IMR-90 (cell line): ENCODE measurements around the gene OSTN. TPM values are rescaled to one million over a fixed set of nuclear protein-coding genes. Genes with fewer than 3 reads are reported as not detected.

ENCODE experiments used
- ATAC-seq: fragments of 200-7000 bp; cut with Tn5 transposase; 2 replicates; pipeline ENCODE4 v1.9.1; 2020; ENCODE audit warnings: low read depth, mild to moderate bottlenecking, moderate library complexity
- BruUV-seq: library from RNA; stranded (reverse); fragments of 400-500 nt; replicated peaks from 2 replicates; lab custom pipeline; 2021; lab: Mats Ljungman, UMichigan
- CTCF ChIA-PET: fragments of 300-600 bp; formaldehyde crosslinking; extraction: SDS; loops from one replicate; lab custom pipeline; 2021; ENCODE audit warnings: antibody characterized with exemption; lab: Yijun Ruan, JAX
- POLR2A ChIA-PET: fragments of 300-600 bp; sonication (Branson Sonifier 250); formaldehyde crosslinking; loops from one replicate; lab custom pipeline; 2022; ENCODE audit warnings: antibody characterized with exemption; ENCODE audit not compliant: unreplicated experiment; lab: Charles Lee
- DNase-seq: peaks from one replicate; pipeline ENCODE4 v3.0.0; 2013
- H2AFZ ChIP-seq: replicated peaks from 2 replicates; pipeline ENCODE3; 2013; ENCODE audit warnings: low read length, mild to moderate bottlenecking; ENCODE audit not compliant: poor library complexity
- H2AK5ac ChIP-seq: 2 replicates; pipeline ENCODE4 v1.6.1; 2013; ENCODE audit warnings: low read depth, low read length, inconsistent platforms
- H2AK9ac ChIP-seq: replicated peaks from 2 replicates; pipeline ENCODE3; 2013; ENCODE audit warnings: mild to moderate bottlenecking, low read depth, low read length, moderate library complexity; ENCODE audit not compliant: poor library complexity
- H2BK120ac ChIP-seq: 2 replicates; pipeline ENCODE4 v1.6.1; 2013; ENCODE audit warnings: low read depth, low read length, inconsistent platforms
- H2BK15ac ChIP-seq: 3 replicates; pipeline ENCODE4 v1.6.1; 2013; ENCODE audit warnings: low read depth, low read length, inconsistent platforms
- H2BK20ac ChIP-seq: 2 replicates; pipeline ENCODE4 v1.6.1; 2013; ENCODE audit warnings: low read depth, mild to moderate bottlenecking, inconsistent platforms, low read length, moderate library complexity
- H2BK5ac ChIP-seq: 2 replicates; pipeline ENCODE4 v1.6.1; 2013; ENCODE audit warnings: mild to moderate bottlenecking, low read depth, low read length, inconsistent platforms; ENCODE audit not compliant: poor library complexity, severe bottlenecking
- H3K14ac ChIP-seq: replicated peaks from 2 replicates; pipeline ENCODE4 v1.6.1; 2013; ENCODE audit warnings: low read depth, low read length, inconsistent platforms
- H3K18ac ChIP-seq: 2 replicates; pipeline ENCODE4 v1.6.1; 2013; ENCODE audit warnings: low read depth, low read length, control low read depth
- H3K23ac ChIP-seq: 2 replicates; pipeline ENCODE4 v1.6.1; 2013; ENCODE audit warnings: low read depth, low read length, inconsistent platforms
- H3K27ac ChIP-seq: 2 replicates; pipeline ENCODE4 v1.5.1; 2013; ENCODE audit warnings: mild to moderate bottlenecking, control low read depth, low read length; ENCODE audit not compliant: insufficient read depth
- H3K27me3 ChIP-seq: 2 replicates; pipeline ENCODE4 v1.6.1; 2013; ENCODE audit warnings: low read length; ENCODE audit not compliant: control insufficient read depth, insufficient read depth
- H3K36me3 ChIP-seq: 2 replicates; pipeline ENCODE4 v1.6.1; 2013; ENCODE audit warnings: low read length, mixed read lengths; ENCODE audit not compliant: control insufficient read depth, insufficient read depth
- H3K4ac ChIP-seq: 2 replicates; pipeline ENCODE4 v1.6.1; 2013; ENCODE audit warnings: low read depth, low read length, inconsistent platforms
- H3K4me1 ChIP-seq: 2 replicates; pipeline ENCODE4 v1.6.1; 2013; ENCODE audit warnings: low read length, mixed read lengths; ENCODE audit not compliant: control insufficient read depth, insufficient read depth
- H3K4me2 ChIP-seq: 2 replicates; pipeline ENCODE4 v1.6.1; 2013; ENCODE audit warnings: low read depth, mild to moderate bottlenecking, control low read depth, low read length, moderate library complexity
- H3K4me3 ChIP-seq: 2 replicates; pipeline ENCODE4 v1.5.1; 2013; ENCODE audit warnings: low read depth, mild to moderate bottlenecking, control low read depth, low read length, moderate library complexity; ENCODE audit not compliant: insufficient read depth
- H3K56ac ChIP-seq: 2 replicates; pipeline ENCODE4 v1.6.1; 2013; ENCODE audit warnings: low read length, inconsistent platforms; ENCODE audit not compliant: insufficient read depth; ENCODE audit errors: extremely low read depth
- H3K79me1 ChIP-seq, 2 experiments: 2 replicates each; pipeline ENCODE4 v1.6.1; 2013; ENCODE audit warnings: low read length in 2 of 2, inconsistent platforms in 1 of 2, low read depth in 1 of 2
- H3K9ac ChIP-seq: 2 replicates; pipeline ENCODE4 v1.6.1; 2013; ENCODE audit warnings: low read depth, low read length, control low read depth
- H3K9me1 ChIP-seq: 2 replicates; pipeline ENCODE4 v1.6.1; 2013; ENCODE audit warnings: low read length, inconsistent platforms; ENCODE audit not compliant: insufficient read depth
- H3K9me3 ChIP-seq: 2 replicates; pipeline ENCODE4 v1.6.1; 2013; ENCODE audit warnings: low read length; ENCODE audit not compliant: control insufficient read depth, insufficient read depth
- H4K20me1 ChIP-seq: 2 replicates; pipeline ENCODE4 v1.6.1; 2013; ENCODE audit warnings: low read length, inconsistent platforms; ENCODE audit not compliant: insufficient read depth
- H4K5ac ChIP-seq: 2 replicates; pipeline ENCODE4 v1.6.1; 2013; ENCODE audit warnings: mild to moderate bottlenecking, low read depth, low read length, control low read depth
- H4K8ac ChIP-seq, 2 experiments: 2 replicates each; pipeline ENCODE4 v1.6.1; 2013; ENCODE audit warnings: low read depth in 2 of 2, low read length in 2 of 2, control low read depth in 1 of 2, inconsistent platforms in 1 of 2
- H4K91ac ChIP-seq: 2 replicates; pipeline ENCODE4 v1.6.1; 2013; ENCODE audit warnings: low read depth, low read length, inconsistent platforms; ENCODE audit not compliant: insufficient read depth
- BHLHE40 ChIP-seq: fragments of 150-350 bp; IDR thresholded peaks from 2 replicates; pipeline ENCODE4 v1.6.1; 2016; ENCODE audit warnings: mild to moderate bottlenecking, low read depth, low read length
- CEBPB ChIP-seq: IDR thresholded peaks from 2 replicates; pipeline ENCODE4 v1.6.1; 2012; ENCODE audit warnings: low read depth, low read length, improper control_type of control experiment
- CHD1 ChIP-seq: IDR thresholded peaks from 2 replicates; pipeline ENCODE4 v1.6.1; 2012; ENCODE audit warnings: low read depth, low read length, improper control_type of control experiment
- ELK1 ChIP-seq: fragments of 150-350 bp; IDR thresholded peaks from 2 replicates; pipeline ENCODE4 v1.6.1; 2016; ENCODE audit warnings: low read depth, mild to moderate bottlenecking, low read length, moderate library complexity, borderline replicate concordance
- FOS ChIP-seq: fragments of 150-350 bp; IDR thresholded peaks from 2 replicates; pipeline ENCODE4 v1.6.1; 2016; ENCODE audit warnings: low read depth, low read length
- MXI1 ChIP-seq: IDR thresholded peaks from 2 replicates; pipeline ENCODE4 v1.6.1; 2012; ENCODE audit warnings: low read depth, mild to moderate bottlenecking, low read length, moderate library complexity, borderline replicate concordance
- NFE2L2 ChIP-seq: fragments of 150-350 bp; IDR thresholded peaks from 2 replicates; pipeline ENCODE4 v1.6.1; 2016; ENCODE audit warnings: low read depth, mild to moderate bottlenecking, low read length
- POLR2A ChIP-seq: IDR thresholded peaks from 2 replicates; pipeline ENCODE4 v1.6.1; 2012; ENCODE audit warnings: mild to moderate bottlenecking, low read depth, low read length
- RAD21 ChIP-seq: IDR thresholded peaks from 2 replicates; pipeline ENCODE4 v1.6.1; 2012; ENCODE audit warnings: low read length, improper control_type of control experiment
- RCOR1 ChIP-seq: IDR thresholded peaks from 2 replicates; pipeline ENCODE4 v1.6.1; 2012; ENCODE audit warnings: mild to moderate bottlenecking, low read length, improper control_type of control experiment; ENCODE audit not compliant: insufficient replicate concordance
- SMC3 ChIP-seq: fragments of 150-350 bp; IDR thresholded peaks from 2 replicates; pipeline ENCODE4 v1.6.1; 2016; ENCODE audit warnings: low read depth, mild to moderate bottlenecking, antibody characterized with exemption, low read length, moderate library complexity
- USF2 ChIP-seq: fragments of 150-350 bp; IDR thresholded peaks from 2 replicates; pipeline ENCODE4 v1.6.1; 2017; ENCODE audit warnings: mild to moderate bottlenecking, antibody characterized with exemption, low read length, low read depth
- WGBS, 2 experiments: methylation state at CpG; one replicate each; pipeline versions ENCODE4 v1.1.5 to v1.1.7; 2013; ENCODE audit warnings: missing lambda C conversion rate in 2 of 2; ENCODE audit not compliant: insufficient read length in 1 of 2; ENCODE audit errors: extremely low coverage in 2 of 2; 5-methylcytosine and 5-hydroxymethylcytosine counted together
- dilution Hi-C: fragments of 300-500 bp; cut with HindIII; formaldehyde crosslinking; loops from one replicate; pipeline ENCODE4 v1.14.3; 2018; ENCODE audit warnings: low sequenced_read_pairs; ENCODE audit not compliant: unreplicated experiment
- in situ Hi-C: fragments of 300-500 bp; cut with MboI; formaldehyde crosslinking; loops from 3 replicates; pipeline ENCODE4 v1.14.3; 2019; ENCODE audit warnings: low sequenced_read_pairs, inconsistent platforms, mixed read lengths
- intact Hi-C: fragments of 100-400 bp; cut with micrococcal nuclease; formaldehyde crosslinking; loops from 2 replicates; pipeline ENCODE4 v1.10.0; 2022
- polyA plus RNA-seq, 3 experiments: library from polyadenylated mRNA; depleted of rRNA; stranded (reverse); fragments of >200 nt; gene quantifications; 2 replicates each; pipeline ENCODE4 v1.2.3, GENCODE V29; 2012; ENCODE audit warnings: low replicate concordance in 1 of 3
- total RNA-seq: library from RNA; depleted of rRNA; stranded (reverse); fragments of >200 nt; gene quantifications from 2 replicates; pipeline ENCODE4 v1.2.3, GENCODE V29; 2012

The OSTN gene
- total and polyA plus RNA-seq, 2 of the 4 experiments (the other 2 are of a cell fraction): not detected

GRCh38 chr3:191283400-191283799 is 84.4 kb downstream of the OSTN start:
- TF ChIP-seq ELK1 (no peak), POLR2A (no peak), SMC3 (no peak), CHD1 (no peak), BHLHE40 (no peak), MXI1 (no peak), NFE2L2 (no peak), CEBPB (no peak), USF2 (no peak), RAD21 (no peak), RCOR1 (no peak), FOS (no peak)
- ChIA-PET POLR2A (no interaction called here), CTCF (no interaction called here)
- no peak overlapping the region for H3K18ac ChIP-seq
- no CpG with 5 or more reads among the region's 2 CpGs for WGBS, 2 experiments
- H3K9ac ChIP-seq: no peak overlapping the region
- BruUV-seq: no TSS peak
- H3K4me2 ChIP-seq: no peak overlapping the region
- H2BK20ac ChIP-seq: no peak overlapping the region
- H3K56ac ChIP-seq: no peak overlapping the region
- DNase-seq (no peak), ATAC-seq (no peak)
- no peak overlapping the region for H4K5ac ChIP-seq
- no peak overlapping the region for H4K91ac ChIP-seq
- no peak overlapping the region for H2BK15ac ChIP-seq
- no peak overlapping the region for H2AK9ac ChIP-seq
- H2BK120ac ChIP-seq: no peak overlapping the region
- no peaks in the 10 kb centered on the region for H3K79me1 ChIP-seq
- H3K14ac ChIP-seq: no peak overlapping the region
- intact Hi-C loops: no loop called here
- H3K4me1 ChIP-seq: no peaks in the 10 kb centered on the region
- H3K9me3 ChIP-seq: no peaks in the 10 kb centered on the region
- in situ Hi-C loops: no loop called here
- H2AK5ac ChIP-seq: no peak overlapping the region
- no peak overlapping the region for H4K8ac ChIP-seq
- H3K4me3 ChIP-seq: no peak overlapping the region
- H3K23ac ChIP-seq: no peak overlapping the region
- dilution Hi-C loops: no loop called here
- H2BK5ac ChIP-seq: no peak overlapping the region
- H2AFZ ChIP-seq: no peak overlapping the region
- H3K27me3 ChIP-seq: no peaks in the 10 kb centered on the region
- H3K27ac ChIP-seq: no peak overlapping the region
- no peaks in the 10 kb centered on the region for H3K9me1 ChIP-seq
- no peaks in the 10 kb centered on the region for H3K36me3 ChIP-seq
- no peak overlapping the region for H3K4ac ChIP-seq
- no peaks in the 10 kb centered on the region for H4K20me1 ChIP-seq
